Rectal smooth muscle tissue (tissue), 1 donor: ENCODE measurements around the gene FOXK2.
"Not testable (repeated sequence)": the region's sequence is repeated elsewhere in the genome, so short reads cannot be mapped to it uniquely, and the experiment has no call there.

Experiments
- H3K27ac ChIP-seq: one replicate; pipeline ENCODE4 v1.7.0; 2013; ENCODE audit warnings: low read depth, low read length, inconsistent platforms
- H3K27me3 ChIP-seq: one replicate; pipeline ENCODE4 v1.7.0; 2013; ENCODE audit warnings: low read length; ENCODE audit not compliant: control insufficient read depth, insufficient read depth
- H3K36me3 ChIP-seq: one replicate; pipeline ENCODE4 v1.7.0; 2013; ENCODE audit warnings: low read length; ENCODE audit not compliant: control insufficient read depth, insufficient read depth
- H3K4me1 ChIP-seq: one replicate; pipeline ENCODE4 v1.7.0; 2013; ENCODE audit warnings: low read length; ENCODE audit not compliant: control insufficient read depth, insufficient read depth
- H3K4me3 ChIP-seq: one replicate; pipeline ENCODE4 v1.7.0; 2013; ENCODE audit warnings: low read length
- H3K9ac ChIP-seq: one replicate; pipeline ENCODE4 v1.7.0; 2013; ENCODE audit warnings: low read length

FOXK2 gene

GRCh38 chr17:82548681-82549303 lies 29.3 kb downstream of the FOXK2 start:
- Histone ChIP-seq H3K27ac (no peak overlapping the region), H3K4me3 (peak overlapping the region; percentile 30), H3K27me3 (no peaks in the 10 kb centered on the region), H3K9ac (no peak overlapping the region), H3K36me3 (no peaks in the 10 kb centered on the region), H3K4me1 (peaks cover 36% of the 10 kb centered on the region)

GRCh38 chr17:82551779-82552457 lies 32.4 kb downstream of the FOXK2 start:
- peaks cover 36% of the 10 kb centered on the region for H3K4me1 ChIP-seq
- no peak overlapping the region for H3K27ac ChIP-seq
- no peak overlapping the region for H3K4me3 ChIP-seq
- no peaks in the 10 kb centered on the region for H3K36me3 ChIP-seq
- no peak overlapping the region for H3K9ac ChIP-seq
- no peaks in the 10 kb centered on the region for H3K27me3 ChIP-seq

DNA sequence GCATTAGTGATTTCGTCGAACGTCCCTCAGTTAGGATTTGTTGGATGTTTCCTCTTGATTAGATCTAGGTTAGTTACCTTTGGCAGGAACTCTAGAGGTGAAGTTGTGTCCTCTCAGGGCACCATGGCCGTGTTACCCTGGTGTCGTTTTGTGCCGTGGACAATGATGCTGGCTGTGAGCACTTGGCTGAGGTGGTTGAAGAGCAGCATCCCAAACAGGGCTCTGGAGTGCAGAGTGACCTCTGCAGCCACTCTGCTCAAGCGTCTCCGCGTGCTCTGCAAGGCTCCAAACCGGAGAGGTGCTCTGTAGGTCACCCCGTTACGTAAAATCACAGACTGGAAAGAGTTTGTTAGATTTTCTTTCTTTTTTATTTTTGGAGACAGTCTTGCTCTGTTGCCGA lies 33.0 kb downstream of the FOXK2 start:
- Histone ChIP-seq H3K9ac (no peak overlapping the region), H3K27ac (no peak overlapping the region), H3K4me3 (no peak overlapping the region)

DNA sequence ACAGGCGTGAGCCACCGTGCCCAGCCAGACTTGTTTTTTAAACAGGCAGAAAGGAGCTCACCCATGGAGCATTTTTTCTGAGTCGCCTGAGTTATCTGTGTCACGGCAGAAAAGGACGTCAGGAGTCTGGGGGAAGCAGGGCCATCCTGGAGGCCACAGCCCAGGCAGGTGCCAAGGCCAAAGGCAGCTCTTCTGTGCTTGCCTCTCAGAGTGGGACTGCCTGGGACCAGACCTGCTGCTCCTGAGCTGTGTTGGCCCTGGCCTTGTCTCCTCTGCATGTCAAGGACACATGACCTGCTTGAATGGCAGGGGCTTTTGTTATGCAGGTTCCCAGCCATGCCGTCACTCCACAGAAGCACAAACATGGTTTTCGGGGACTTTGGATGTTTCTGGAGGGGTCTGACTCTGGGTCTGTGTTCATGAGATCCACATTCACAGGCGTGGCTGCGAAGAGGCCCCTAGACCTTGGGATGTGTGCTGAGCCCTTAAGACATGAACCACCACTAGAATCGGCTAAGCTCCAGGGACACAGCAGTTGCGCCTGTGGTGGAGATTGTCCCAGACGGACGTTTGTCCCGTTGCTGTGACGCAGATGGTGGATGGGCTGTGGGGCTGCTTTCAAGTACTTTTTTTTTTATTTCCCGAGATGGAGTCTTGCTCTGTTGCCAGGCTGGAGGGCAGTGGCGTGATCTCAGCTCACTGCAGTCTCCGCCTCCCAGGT lies 33.8 kb downstream of the FOXK2 start:
- Histone ChIP-seq H3K36me3 (no peaks in the 10 kb centered on the region), H3K27me3 (no peaks in the 10 kb centered on the region), H3K9ac (no peak overlapping the region), H3K27ac (no peak overlapping the region), H3K4me1 (peaks cover 36% of the 10 kb centered on the region), H3K4me3 (no peak overlapping the region)

More for the DNA sequence above, 33.0 kb downstream of the FOXK2 start:
- no peaks in the 10 kb centered on the region for H3K36me3 ChIP-seq
- H3K4me1 ChIP-seq, result peaks cover 36% of the 10 kb centered on the region
- no peaks in the 10 kb centered on the region for H3K27me3 ChIP-seq

DNA sequence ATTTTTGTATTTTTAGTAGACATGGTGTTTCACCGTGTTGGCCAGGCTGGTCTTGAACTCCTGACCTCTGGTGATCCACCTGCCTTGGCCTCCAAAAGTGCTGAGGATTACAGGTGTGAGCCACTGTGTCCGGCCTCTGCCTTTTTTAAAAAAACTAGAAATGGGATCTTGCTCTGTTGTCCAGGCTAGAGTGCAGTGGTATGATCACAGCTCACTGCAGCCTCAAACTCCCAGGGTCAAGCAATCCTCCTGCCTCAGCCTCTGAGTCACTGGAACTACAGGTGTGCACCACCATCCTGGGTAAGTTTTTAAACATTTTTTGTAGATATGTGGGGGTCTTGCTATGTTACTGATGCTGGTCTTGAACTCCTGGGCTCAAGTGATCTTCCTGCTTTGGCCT lies 38.0 kb downstream of the FOXK2 start:
- not testable (repeated sequence) for H3K27me3 ChIP-seq, H3K27ac ChIP-seq, H3K9ac ChIP-seq, H3K4me3 ChIP-seq, H3K36me3 ChIP-seq
- H3K4me1 ChIP-seq, result peaks cover 22% of the 10 kb centered on the region

GRCh38 chr17:82559566-82560251 lies 40.2 kb downstream of the FOXK2 start:
- Histone ChIP-seq H3K27me3 (no peaks in the 10 kb centered on the region), H3K9ac (no peak overlapping the region), H3K36me3 (no peaks in the 10 kb centered on the region), H3K4me3 (no peak overlapping the region), H3K27ac (no peak overlapping the region), H3K4me1 (peaks cover 13% of the 10 kb centered on the region)

DNA sequence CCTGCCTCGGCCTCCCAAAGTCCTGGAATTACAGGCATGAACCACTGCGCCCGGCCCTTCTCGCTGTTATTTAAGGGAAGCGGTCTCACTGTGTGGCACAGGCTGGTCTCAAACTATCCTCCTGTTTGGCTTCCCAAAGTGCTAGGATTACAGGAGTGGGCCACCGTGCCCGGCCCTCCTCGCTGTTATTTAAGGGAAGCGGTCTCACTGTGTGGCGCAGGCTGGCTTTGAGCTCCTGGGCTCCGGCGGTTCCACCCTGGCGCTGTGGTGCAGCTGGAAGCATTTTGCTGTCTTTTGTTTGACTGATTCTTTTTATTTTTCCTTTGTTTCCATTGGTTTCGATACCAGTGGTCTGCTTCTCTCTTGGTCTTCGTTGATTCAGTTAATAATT lies 40.7 kb downstream of the FOXK2 start:
- no peak overlapping the region for H3K27ac ChIP-seq
- peak overlapping the region; percentile 19 for H3K9ac ChIP-seq
- H3K4me1 ChIP-seq, result peaks cover 8% of the 10 kb centered on the region
- H3K27me3 ChIP-seq, result no peaks in the 10 kb centered on the region
- H3K4me3 ChIP-seq, result no peak overlapping the region
- no peaks in the 10 kb centered on the region for H3K36me3 ChIP-seq

- Histone ChIP-seq H3K27me3 (no peaks in the 10 kb centered on the region), H3K36me3 (no peaks in the 10 kb centered on the region), H3K4me1 (peaks cover 12% of the 10 kb centered on the region), H3K27ac (no peak overlapping the region), H3K9ac (no peak overlapping the region), H3K4me3 (no peak overlapping the region)
Observed at GRCh38 chr17:82560802-82561428, 41.4 kb downstream of the FOXK2 start.

GRCh38 chr17:82561429-82562035 lies 42.0 kb downstream of the FOXK2 start:
- Histone ChIP-seq H3K4me3 (no peak overlapping the region), H3K27ac (no peak overlapping the region), H3K9ac (no peak overlapping the region), H3K36me3 (no peaks in the 10 kb centered on the region), H3K4me1 (peaks cover 12% of the 10 kb centered on the region), H3K27me3 (no peaks in the 10 kb centered on the region)

- H3K36me3 ChIP-seq, H3K4me3 ChIP-seq, H3K9ac ChIP-seq, H3K27ac ChIP-seq, H3K27me3 ChIP-seq: not testable (repeated sequence)
- H3K4me1 ChIP-seq, result peaks cover 12% of the 10 kb centered on the region
Observed at GRCh38 chr17:82562718-82563220, 43.2 kb downstream of the FOXK2 start.

GRCh38 chr17:82563318-82563717 lies 43.8 kb downstream of the FOXK2 start:
- Histone ChIP-seq H3K9ac (no peak overlapping the region), H3K4me1 (peaks cover 12% of the 10 kb centered on the region), H3K27me3 (no peaks in the 10 kb centered on the region), H3K27ac (no peak overlapping the region), H3K4me3 (no peak overlapping the region), H3K36me3 (peaks cover 3% of the 10 kb centered on the region)
